GM12864 (cell line): ENCODE measurements around the gene CTLA4.
A peak's percentile ranks its signal among the peaks of the same experiment; 100 is the strongest.

ENCODE experiments used
- DNase-seq: peaks from one replicate; pipeline ENCODE4 v3.0.0-alpha.2; 2011; ENCODE audit warnings: low read depth
- H3K4me3 ChIP-seq: 2 replicates; pipeline ENCODE4 v1.5.1; 2011; ENCODE audit warnings: mild to moderate bottlenecking, low read depth, low read length, control low read depth
- TF ChIP-seq, protein P1 (sequence below): IDR thresholded peaks from 2 replicates; pipeline ENCODE4 v1.5.1; 2011; ENCODE audit warnings: low read depth, mild to moderate bottlenecking, moderate library complexity, low read length, control low read depth, inconsistent platforms; ENCODE audit errors: missing control alignments

CTLA4 gene

DNA sequence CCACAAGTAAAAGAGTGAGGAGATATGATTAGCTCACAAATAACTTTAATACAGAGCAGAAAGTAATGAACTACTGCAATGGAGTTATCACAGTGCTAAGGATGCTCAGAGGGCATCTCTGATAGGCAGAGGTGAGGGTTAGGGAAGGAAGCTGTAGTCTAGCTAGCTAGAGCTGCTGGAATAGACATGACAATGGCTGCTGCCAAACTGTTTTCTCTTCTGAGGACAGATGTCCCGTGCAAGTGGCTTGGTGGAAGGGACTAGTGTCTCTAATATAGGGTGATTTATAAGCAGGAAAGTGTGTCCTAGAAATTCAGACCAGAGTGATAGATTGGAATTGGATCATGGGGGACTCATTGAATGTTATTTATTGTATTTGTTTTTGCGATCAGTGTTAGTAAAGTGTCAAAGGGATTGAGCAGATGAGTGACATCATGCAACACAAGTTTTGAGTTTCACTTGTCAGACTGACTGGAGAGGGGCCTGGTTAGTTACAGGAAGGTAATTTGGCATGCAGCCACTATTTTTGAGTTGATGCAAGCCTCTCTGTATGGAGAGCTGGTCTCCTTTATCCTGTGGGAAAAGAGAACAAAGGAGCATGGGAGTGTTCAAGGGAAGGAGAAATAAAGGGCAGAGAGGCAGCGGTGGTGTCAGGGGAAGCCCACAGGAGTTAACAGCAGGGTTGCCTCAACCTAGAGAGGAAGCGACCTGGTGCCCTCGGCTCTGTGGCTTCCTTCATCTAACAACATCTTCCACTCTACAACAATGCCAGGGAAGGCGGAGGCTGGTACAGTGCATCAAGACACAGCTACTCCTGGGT, 1.9 kb downstream of the CTLA4 start:
- DNase-seq: no peak
- no peak overlapping the region for H3K4me3 ChIP-seq
- TF ChIP-seq, protein P1, sequence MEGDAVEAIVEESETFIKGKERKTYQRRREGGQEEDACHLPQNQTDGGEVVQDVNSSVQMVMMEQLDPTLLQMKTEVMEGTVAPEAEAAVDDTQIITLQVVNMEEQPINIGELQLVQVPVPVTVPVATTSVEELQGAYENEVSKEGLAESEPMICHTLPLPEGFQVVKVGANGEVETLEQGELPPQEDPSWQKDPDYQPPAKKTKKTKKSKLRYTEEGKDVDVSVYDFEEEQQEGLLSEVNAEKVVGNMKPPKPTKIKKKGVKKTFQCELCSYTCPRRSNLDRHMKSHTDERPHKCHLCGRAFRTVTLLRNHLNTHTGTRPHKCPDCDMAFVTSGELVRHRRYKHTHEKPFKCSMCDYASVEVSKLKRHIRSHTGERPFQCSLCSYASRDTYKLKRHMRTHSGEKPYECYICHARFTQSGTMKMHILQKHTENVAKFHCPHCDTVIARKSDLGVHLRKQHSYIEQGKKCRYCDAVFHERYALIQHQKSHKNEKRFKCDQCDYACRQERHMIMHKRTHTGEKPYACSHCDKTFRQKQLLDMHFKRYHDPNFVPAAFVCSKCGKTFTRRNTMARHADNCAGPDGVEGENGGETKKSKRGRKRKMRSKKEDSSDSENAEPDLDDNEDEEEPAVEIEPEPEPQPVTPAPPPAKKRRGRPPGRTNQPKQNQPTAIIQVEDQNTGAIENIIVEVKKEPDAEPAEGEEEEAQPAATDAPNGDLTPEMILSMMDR: no peak

DNA sequence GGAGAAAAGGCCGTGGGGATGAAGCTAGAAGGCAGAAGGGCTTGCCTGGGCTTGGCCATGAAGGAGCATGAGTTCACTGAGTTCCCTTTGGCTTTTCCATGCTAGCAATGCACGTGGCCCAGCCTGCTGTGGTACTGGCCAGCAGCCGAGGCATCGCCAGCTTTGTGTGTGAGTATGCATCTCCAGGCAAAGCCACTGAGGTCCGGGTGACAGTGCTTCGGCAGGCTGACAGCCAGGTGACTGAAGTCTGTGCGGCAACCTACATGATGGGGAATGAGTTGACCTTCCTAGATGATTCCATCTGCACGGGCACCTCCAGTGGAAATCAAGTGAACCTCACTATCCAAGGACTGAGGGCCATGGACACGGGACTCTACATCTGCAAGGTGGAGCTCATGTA, 2.9 kb downstream of the CTLA4 start:
- TF ChIP-seq, protein P1: no peak
- DNase-seq: no peak
- no peak overlapping the region for H3K4me3 ChIP-seq

GRCh38 chr2:203870941-203871340, 3.4 kb downstream of the CTLA4 start:
- TF ChIP-seq, protein P1: no peak
- no peak overlapping the region for H3K4me3 ChIP-seq
- DNase-seq: no peak

DNA sequence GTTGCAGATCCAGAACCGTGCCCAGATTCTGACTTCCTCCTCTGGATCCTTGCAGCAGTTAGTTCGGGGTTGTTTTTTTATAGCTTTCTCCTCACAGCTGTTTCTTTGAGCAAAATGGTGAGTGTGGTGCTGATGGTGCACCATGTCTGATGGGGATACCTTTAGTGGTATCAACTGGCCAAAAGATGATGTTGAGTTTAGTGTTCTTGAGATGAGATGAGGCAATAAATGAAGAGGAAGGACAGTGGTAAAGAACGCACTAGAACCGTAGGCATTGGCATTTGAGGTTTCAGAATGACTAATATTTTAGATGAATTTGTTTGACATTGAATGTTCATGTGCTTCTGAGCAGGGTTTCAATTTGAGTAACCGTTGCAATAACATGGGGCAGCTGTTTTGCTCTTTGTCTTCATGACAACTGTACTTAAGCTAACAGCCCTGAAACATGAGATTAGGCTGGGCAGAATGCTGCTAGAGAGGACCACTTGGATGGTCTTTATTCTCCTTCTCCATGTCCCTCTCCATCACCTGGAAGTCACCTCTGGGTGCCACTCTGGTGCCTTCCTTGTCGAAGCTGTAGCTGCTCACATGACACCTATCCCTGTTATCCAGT, 3.9 kb downstream of the CTLA4 start:
- TF ChIP-seq, protein P1: no peak
- peak; percentile 72 for DNase-seq
- no peak overlapping the region for H3K4me3 ChIP-seq

DNA sequence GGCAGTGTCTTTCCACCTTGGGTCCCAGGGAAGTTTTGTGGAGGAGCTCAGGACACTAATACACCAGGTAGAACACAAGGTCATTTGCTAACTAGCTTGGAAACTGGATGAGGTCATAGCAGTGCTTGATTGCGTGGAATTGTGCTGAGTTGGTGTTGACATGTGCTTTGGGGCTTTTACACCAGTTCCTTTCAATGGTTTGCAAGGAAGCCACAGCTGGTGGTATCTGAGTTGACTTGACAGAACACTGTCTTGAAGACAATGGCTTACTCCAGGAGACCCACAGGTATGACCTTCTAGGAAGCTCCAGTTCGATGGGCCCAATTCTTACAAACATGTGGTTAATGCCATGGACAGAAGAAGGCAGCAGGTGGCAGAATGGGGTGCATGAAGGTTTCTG, 5.9 kb downstream of the CTLA4 start:
- TF ChIP-seq, protein P1: no peak
- no peak for DNase-seq
- H3K4me3 ChIP-seq: no peak overlapping the region

DNA sequence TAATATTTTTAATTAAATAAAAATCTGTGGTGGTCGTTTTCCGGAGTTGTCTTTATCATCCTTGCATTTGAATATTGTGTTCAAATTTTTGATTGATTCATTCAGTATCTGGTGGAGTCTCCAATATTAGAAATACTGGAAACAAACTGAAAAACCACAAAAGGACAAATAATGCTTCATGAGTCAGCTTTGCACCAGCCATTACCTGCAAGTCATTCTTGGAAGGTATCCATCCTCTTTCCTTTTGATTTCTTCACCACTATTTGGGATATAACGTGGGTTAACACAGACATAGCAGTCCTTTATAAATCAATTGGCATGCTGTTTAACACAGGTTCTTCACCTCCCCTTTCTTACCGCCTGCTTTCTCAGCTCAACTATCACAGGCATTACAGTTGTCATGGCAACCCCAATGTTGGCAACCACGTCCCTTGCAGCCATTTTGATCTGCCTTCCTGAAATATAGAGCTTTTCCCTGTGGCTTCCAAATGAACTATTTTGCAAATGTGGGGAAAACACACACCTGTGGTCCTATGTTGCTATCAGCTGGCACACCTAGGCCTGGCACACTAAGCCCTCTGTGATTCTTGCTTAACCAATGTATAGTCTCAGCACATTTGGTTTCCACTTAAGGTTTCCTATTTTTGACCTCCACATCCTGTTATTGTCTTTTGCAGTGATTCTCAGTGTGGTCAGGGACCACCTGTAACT, 6.5 kb downstream of the CTLA4 start:
- TF ChIP-seq, protein P1: no peak
- no peak overlapping the region for H3K4me3 ChIP-seq
- DNase-seq: no peak
